Islet precursor cell (in vitro differentiated cells): Measurements from ENCODE around the gene AP4S1.
"Not testable (repeated sequence)": the region's sequence is repeated elsewhere in the genome, so short reads cannot be mapped to it uniquely, and the experiment has no call there.

Experiments used
- DNase-seq: peaks from one replicate; pipeline ENCODE4 v3.0.0-alpha.2; 2018

Gene AP4S1

DNA sequence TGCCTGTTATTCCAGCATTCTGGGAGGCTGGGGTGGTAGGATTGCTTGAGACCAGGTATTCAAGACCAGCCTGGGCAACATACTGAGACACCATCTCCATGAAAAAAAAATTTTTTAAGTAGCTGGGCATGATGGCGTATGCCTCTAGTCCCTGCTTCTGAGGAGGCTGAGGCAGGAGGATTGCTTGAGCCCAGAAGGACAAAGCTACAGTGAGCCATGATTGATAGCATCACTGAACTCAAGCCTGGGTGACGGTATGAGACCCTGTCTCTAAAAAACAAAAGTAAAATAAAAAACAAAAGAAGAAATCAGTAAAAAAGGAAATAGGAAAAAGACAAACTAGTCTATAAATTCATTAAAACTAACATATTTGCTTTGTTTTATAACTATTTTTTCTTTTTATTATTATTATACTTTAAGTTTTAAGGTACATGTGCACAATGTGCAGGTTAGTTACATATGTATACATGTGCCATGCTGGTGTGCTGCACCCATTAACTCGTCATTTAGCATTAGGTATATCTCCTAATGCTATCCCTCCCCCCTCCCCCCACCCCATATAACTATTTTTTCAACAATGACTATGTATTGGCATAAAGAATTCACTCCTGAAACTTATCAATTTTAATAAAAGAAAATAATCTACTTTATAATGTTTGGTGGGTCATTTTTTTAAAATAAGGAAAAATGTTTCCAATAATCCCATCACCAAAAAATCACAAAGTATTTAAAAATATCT is 15.4 kb upstream of the AP4S1 start:
- DNase-seq = no peak

DNA sequence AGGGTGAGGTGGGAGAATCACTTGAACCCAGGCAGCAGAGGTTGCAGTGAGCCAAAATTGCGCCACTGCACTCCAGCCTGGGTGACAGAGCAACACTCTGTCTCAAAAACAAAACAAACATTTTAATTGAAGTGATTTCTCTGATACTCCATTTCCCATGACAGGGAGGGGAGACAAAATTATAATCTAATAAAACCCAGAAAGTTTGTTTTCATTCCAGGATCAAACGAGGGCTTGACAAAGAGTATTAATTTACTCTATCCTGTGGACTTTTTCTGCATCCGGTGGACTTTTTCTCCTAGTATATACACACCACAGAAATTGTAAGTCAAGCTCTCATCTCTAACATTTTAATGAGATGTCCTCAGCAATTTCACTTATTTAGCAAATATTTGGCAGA is 14.5 kb upstream of the AP4S1 start:
- DNase-seq = no peak

DNA sequence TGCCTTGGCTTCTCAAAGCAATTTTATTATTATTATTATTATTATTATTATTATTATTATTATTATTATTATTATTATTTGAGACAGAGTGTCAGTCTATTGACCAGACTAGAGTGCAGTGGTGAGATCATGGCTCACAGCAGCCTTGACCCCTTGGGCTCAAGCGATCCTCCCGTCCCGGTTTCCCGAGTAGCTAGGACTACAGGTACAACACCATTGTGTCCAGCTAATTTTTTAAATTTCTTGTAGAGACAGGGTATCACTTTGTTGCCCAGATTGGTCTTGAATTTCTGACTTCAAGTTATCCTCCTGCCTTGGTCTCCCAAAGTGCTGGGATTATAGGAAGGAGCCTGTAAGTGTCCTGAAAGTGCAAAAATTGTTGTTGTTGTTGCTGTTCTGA is 11.6 kb upstream of the AP4S1 start:
- no peak for DNase-seq

GRCh38 chr14:31018057-31018645 is 7.3 kb upstream of the AP4S1 start:
- no peak for DNase-seq

DNA sequence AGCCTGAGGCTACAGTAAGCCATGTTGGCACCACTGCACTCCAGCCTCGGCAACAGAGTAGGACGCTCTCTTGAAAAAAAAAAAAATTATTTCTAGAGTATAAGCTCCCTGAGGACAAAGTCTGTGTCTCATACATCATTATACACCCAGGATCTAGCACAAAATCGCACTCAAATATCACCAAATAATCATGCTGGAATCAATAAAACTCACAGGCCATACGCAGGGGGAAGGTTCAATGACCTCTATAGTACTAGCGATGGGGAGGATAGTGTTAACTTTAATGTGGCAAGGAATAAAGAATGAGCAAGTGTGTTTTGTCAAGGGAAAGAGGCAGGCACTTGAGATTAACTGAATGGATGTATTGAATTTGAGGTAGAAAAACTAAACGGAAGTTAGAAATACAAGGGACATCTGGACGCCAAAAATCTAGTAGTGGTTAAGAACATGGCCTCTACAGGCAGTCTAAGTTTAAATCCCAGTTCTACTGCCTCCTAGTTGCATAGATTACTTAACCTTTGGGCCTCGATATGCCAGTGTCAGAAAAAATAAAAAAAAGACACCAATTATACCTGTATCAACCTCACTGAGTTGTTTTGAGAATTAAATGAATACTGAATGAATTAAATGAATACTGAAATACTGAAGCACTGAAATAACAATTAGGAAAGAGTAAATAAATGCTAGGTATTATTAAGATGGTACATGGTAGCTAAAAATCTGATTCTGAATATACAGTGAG is 4.4 kb upstream of the AP4S1 start:
- DNase-seq = no peak

DNA sequence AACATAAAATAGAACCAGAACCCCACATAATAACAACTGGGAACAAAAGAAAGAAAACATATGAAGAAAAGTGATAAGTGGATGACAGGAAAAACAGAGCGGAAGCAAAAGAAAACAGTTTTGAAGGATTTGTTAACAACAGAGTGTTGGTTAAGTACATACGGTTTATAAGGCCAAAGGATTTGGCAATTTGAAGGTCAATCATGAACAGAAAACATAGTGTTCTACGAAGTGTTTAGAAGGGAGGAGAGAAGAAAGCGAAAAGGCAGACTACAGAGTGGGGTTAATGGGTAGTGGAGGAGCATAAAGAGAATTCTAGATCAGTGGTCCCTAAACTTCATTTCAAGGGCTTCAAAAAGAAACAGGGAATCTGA is 3.9 kb upstream of the AP4S1 start:
- DNase-seq = no peak

DNA sequence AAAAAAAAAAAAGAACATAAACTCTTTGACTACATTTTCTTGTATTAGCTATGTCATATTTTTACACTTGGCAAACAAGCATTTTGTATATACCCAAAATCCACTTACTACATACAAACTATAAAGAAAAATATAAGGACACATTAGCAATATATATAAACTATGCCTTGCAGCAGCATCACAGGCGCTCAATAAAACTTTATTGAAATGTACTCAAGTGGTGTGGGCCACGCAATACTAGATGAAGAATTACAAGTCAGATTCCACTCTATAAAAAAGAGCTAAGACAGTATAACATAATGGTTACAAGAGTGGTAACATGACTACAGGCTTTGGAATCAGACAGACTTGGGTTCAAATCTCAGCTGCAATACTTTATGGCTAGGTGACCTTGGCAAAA is 3.1 kb upstream of the AP4S1 start:
- no peak for DNase-seq

DNA sequence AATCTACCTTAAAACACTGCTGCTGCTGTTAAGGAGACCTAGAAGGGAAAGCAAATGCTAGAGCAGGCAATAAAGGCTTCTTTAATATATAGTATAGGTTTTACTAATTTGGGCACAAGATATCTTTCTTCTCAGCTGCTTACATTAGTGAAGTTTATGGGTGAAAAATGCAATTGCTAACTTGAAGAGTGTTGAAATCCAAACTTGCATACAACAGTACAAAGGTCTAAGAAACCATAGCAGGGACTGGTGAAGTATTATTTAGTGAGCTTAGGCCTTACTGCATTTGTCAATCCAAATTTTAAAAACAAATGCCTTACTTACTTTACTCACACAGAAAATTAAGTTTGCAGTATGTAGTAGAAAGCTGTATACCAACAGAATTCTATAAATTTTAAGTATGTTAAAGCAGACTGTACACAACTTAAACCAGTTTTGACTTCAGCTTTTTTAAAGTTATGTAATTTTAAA is 1.4 kb upstream of the AP4S1 start:
- DNase-seq = no peak

- DNase-seq = no peak
Measured at GRCh38 chr14:31024577-31025366, 677 bp upstream of the AP4S1 start.

DNA sequence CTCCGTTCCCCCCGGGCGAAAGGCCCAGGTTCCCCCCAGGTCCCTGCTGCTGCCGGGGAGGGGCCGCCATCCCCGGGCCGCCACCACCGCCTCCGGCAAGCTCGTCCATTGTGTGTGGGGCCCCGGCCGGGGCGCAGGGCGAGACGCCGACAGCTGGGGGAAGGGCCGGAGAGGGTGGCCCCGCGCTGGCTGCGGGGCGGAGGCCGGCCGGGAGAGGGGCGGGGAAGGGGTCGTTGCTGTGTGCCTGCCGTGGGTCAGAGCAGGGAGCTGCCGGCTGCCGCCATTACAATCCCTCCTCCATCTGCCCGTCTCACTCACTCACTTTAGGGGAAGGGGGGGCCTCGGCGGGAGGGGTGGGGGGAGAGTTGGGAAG is 614 bp downstream of the AP4S1 start, which contains the start of gene STRN3:
Gene STRN3, minus strand, starts transcription at position 303 of the 373 bp plus-strand sequence. Its CDS starts 194 bp downstream, at position 109.
- DNase-seq = no peak

DNA sequence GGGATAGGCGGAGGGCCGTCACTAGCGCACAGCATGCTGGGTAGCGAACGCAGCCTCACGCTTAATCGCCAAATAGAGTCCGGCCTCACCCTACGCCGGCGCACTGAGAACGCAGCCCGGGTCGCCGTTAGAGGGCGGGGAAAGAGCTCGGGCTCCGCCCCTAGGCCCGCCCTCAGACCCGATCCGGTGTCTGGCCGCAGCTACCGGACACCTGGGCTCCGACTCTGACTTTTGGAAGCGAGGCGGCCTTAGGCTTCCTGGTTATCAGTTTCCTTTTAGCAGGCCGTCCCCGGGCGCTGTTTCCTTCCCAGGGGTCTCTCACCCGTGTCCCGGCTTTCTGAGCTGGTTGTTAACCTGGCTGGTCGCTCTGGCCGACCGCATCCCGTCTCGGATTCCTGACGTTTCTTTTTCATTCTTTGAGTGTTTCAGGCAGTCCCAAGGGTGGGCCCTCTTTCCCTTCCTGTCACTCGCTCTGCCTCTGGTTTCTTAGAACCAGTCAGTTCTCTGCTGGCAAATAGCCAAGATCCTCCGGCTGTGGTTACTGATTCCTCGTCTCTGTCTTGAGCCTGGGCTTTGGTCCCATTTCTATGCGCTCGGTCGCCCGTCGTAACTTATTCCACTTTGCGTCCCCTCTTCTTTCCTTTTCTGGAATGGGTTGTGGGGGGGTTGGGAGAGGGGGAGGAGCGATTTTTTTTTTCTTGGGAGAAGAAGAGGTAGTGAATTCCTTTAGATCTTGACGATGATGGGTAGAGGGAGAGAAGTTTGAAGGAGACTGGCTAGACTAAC is 1.2 kb downstream of the AP4S1 start:
- DNase-seq = peak; percentile 98

DNA sequence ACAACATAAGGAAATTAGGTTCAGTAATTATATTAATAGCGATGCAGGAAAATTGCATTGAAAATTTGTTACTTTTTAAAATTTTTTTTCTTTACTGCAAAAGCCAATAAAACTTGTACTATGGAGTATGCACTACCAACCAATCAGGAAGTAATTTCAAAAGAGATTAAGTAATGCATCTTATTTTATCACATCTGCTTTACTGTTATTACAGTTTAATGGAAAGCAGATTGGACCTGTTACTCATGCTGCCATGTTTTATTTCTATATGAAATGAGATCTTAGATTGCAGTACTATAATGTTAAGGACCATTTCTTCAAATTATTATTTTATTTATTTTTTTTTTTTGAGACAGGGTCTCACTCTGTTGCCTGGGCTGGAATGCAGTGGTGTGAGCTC is 2.4 kb downstream of the AP4S1 start:
- no peak for DNase-seq

DNA sequence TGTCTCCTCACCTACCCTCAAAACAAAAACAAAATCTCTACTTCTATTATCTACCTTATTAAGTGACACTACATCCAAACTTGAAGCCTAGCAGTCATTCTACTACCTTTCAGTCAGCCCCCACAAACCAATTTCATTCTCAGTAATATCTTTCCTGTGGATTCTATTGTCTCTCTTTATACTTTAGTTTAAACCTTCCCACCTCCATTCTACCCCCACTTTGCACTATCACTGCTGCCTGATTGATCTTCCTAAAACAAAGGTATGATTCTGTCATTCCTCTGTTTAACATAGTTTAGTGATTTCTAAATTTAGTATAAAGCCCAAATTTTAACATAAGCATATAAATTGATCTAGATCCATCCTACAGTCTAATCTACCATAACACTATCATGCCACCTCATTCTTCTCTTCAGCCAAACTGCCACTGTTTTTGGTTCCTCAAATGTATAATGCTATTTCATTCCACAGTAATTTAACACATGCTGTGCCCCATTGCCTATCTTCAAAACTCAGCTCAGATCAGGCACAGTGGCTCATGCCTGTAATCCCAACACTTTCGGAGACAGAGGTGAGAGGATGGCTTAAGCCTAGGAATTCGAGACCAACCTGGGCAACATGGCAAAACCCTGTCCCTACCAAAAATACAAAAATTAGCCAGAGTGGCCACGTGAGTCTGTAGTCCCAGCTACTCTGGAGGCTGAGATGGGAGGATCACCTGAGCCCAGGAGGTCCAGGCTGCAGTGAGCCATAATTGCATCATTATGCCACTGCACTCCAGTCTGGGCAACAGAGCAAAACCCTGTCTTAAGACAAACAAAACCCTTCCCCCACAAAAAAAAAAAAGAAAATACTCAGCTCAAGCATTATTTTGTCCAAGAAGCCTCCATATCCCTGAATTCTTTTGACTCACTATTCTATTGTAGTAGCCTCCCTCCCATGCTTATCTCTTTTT is 3.8 kb downstream of the AP4S1 start:
- no peak for DNase-seq

DNA sequence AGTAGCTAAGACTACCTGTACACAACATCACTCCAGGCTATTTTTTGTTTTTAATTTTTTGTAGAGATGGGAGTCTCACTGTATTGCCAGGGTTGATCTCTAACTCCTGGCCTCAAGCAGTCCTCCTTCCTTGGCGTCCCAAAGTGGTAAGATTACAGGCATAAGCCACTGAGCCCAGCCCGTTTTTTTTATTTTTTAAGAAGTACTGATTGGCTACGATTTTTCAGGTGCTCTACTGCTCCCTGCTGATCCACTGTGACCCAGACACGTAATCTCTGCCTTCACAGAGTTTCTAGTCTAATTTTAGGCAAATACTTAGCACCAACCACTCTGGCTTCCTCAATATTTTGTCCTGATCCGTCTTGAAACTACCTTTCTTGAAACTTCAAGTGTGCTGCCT is 5.0 kb downstream of the AP4S1 start:
- no peak for DNase-seq

DNA sequence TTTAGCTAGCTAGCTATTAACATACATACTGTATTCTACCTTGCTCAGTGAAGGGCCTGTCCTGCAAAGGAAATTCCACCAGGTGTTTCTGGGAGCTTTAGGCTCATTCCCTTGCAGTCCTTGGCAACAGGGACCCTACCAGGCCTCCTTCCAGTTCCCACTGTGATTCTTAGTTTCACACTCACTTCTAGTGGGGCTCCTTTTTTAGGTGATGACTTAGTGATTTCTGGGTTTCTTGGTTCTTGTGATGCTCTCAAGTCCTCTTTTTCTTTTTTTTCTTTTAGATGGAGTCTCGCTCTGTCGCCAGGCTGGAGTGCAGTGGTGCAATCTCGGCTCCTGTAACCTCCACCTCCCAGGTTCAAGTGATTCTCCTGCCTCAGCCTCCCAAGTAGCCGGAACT is 11.1 kb downstream of the AP4S1 start:
- no peak for DNase-seq

DNA sequence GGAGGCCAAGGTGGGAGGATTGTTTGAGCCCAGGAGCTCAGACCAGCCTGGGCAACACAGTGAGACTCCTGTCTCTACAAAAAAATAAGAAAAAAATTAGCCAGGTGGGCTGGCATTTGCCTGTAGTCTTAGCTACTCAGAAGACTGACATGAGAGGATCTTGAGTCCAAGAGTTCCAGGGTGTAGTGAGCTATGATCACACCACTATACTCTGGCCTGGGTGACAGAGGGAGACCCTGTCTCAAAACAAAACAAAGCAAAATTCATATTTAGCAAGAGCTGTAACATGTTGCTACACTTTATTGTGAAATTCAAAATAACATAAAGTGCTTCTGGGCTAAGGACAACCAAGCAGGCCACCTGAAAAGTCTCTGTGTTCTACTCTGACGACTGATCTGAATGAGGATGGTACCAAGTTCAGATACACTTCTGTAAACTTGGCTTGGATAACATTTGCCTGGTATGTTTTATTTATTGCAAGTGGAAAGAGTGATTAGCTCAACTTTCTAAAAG is 12.3 kb downstream of the AP4S1 start:
- DNase-seq = no peak

GRCh38 chr14:31038521-31039166 is 13.2 kb downstream of the AP4S1 start:
- no peak for DNase-seq

DNA sequence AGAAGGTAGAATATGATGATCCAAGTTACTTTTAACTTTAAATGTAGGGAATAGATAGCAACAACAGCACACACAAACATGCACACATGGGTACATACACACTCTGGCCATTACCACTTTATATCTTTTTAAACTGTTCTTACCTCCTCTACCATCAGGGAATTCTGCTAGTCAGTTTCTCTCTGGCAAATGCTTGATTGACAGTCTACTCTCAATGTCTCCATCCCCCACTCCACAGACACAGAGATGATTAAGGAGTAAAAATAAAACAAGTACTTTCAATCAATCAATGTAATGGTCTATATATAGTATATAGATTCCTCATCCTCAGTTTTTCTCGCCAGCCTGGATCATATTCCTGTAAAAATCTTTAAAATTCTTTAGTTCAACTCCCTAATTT is 16.9 kb downstream of the AP4S1 start:
- no peak for DNase-seq

DNA sequence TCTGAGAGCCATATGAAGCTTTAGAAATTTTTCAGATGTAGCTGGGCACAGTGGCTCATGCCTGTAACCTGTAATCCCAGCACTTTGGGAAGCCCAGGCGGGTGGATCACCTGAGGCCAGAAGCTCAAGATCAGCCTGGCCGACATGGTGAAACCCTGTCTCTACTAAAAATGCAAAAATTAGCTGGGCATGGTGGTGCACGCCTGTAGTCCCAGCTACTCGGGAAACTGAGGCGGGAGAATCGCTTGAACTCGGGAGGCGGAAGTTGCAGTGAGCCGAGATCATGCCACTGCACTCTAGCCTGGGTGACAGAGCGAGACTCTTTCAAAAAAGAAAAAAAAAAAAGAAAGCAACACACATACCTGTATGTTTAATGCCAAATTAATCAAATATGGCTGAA is 17.4 kb downstream of the AP4S1 start:
- DNase-seq = not testable (repeated sequence)

- DNase-seq = no peak
Measured at GRCh38 chr14:31043379-31043778, 17.9 kb downstream of the AP4S1 start.
